ENCODE data around the gene APOL6. TPM values are rescaled to one million over a fixed set of nuclear protein-coding genes. Genes with fewer than 3 reads are reported as not detected.

The APOL6 gene
- polyA plus RNA-seq, 2 of the 4 experiments (the other 2 are of a cell fraction) = 1.3 to 2.7 TPM

DNA sequence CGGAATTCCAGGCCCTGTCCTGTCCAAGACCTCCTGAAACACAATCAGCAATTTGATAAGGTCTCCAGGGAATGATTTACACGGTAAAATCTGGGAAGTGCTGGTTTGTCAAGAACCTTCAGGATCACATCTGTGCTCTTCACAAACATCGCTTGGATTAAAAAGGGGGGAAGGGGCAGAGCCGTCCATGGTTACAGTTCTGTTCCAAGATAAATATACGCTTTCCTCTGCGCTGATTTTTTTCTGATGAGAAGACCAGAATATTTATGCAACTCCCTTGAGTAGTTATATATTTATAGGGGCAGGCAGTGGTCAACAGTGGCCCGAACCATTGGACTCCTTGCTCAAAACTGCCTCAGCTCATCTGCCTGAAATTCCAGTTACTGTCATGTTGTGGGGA lies 60.2 kb downstream of the APOL6 start:
- POLR2A ChIA-PET = no interaction called here
- Histone ChIP-seq H3K4me2 (no peak overlapping the region), H3K9me3 (no peaks in the 10 kb centered on the region), H3K4me1 (peaks cover 3% of the 10 kb centered on the region; the same call in 1 of the 3 replicates), H3K4me3 (no peak overlapping the region), H3K27ac (no peak overlapping the region)
- TF ChIP-seq ZC3H11A (IDR thresholded peaks at IDR 0.05) (no peak), HEYL (CRISPR knock-in tag; IDR thresholded peaks at IDR 0.05) (no peak), HOXB13 (CRISPR knock-in tag; IDR thresholded peaks at IDR 0.05; ENCODE audit: low read depth) (no peak), ZFP36 (IDR thresholded peaks at IDR 0.05; ENCODE audit: borderline replicate concordance, partially characterized antibody) (no peak), CEBPB (IDR thresholded peaks at IDR 0.05) (no peak), NR3C1 (IDR thresholded peaks at IDR 0.05) (no peak), POLR2A (IDR thresholded peaks at IDR 0.05; ENCODE audit: low read length) (no peak), HES2 (IDR thresholded peaks at IDR 0.05) (no peak), FOSB (CRISPR knock-in tag; IDR thresholded peaks at IDR 0.05) (no peak), BCL3 (IDR thresholded peaks at IDR 0.05) (no peak), JUNB (IDR thresholded peaks at IDR 0.05) (no peak), POLR2AphosphoS2 (conservative IDR thresholded peaks at IDR 0.05; ENCODE audit: low read length) (no peak)
- TF ChIP-seq, protein P1, sequence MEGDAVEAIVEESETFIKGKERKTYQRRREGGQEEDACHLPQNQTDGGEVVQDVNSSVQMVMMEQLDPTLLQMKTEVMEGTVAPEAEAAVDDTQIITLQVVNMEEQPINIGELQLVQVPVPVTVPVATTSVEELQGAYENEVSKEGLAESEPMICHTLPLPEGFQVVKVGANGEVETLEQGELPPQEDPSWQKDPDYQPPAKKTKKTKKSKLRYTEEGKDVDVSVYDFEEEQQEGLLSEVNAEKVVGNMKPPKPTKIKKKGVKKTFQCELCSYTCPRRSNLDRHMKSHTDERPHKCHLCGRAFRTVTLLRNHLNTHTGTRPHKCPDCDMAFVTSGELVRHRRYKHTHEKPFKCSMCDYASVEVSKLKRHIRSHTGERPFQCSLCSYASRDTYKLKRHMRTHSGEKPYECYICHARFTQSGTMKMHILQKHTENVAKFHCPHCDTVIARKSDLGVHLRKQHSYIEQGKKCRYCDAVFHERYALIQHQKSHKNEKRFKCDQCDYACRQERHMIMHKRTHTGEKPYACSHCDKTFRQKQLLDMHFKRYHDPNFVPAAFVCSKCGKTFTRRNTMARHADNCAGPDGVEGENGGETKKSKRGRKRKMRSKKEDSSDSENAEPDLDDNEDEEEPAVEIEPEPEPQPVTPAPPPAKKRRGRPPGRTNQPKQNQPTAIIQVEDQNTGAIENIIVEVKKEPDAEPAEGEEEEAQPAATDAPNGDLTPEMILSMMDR (IDR thresholded peaks at IDR 0.05) = no peak
- CTCF ChIA-PET = interaction anchor here (1.3 kb wide), 1 partner anchor 81 kb away, joined by 3 read pairs; no protein-coding TSS in a partner anchor
- 76% methylated on average over 7 of the region's 7 CpGs for WGBS (ENCODE audit: missing lambda C conversion rate)
- ATAC-seq (no peak), DNase-seq (ENCODE audit: low read depth in 1 of 2, low spot score in 1 of 2) (no peak), FAIRE-seq (no peak)

DNA sequence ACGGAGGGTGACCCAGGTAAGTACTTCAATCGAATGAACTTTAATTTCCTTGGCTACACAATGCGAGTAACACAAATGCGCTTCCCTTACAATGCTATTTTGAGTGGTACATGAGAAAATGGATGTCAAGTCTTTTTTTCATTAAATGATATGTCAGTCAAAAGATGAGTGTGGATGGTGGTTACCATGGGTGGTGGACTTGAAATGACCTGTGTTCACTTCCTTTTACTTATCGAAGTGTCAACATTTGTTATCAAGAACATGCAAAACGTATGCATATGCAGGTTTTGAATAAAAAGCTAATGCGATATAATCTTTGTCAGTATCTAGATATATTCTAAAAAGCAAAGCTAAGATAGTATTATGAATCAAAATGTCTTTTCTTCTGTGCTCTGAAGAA lies 60.7 kb downstream of the APOL6 start:
- CTCF ChIA-PET = interaction anchor here (1.3 kb wide), 1 partner anchor 81 kb away, joined by 3 read pairs; no protein-coding TSS in a partner anchor

DNA sequence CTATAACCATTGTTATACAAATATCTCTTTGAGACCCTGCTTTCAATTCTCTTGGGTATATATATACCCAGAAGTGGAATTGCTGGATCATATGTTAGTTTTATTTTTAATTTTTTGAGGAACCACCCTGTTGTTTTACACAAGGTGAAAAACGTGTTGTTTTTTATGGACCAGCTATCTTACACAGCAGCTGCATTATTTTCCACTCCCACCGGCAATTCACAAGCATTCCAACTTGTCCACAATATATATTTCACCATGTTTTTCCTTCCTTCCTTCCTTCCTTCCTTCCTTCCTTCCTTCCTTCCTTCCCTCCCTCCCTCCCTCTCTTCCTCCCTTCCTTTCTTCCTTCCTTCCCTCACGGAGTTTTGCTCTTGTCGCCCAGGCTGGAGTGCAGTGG lies 63.1 kb downstream of the APOL6 start:
- FAIRE-seq (no peak), ATAC-seq (no peak), DNase-seq (ENCODE audit: low read depth in 1 of 2, low spot score in 1 of 2) (no peak)
- no peaks in the 10 kb centered on the region for H3K9me3 ChIP-seq
- no peak overlapping the region for H3K27ac ChIP-seq
- no peak overlapping the region for H3K4me3 ChIP-seq
- no peak overlapping the region for H3K4me2 ChIP-seq
- TF ChIP-seq MYC (IDR thresholded peaks at IDR 0.05; ENCODE audit: borderline replicate concordance, low read length) (no peak), SMC3 (IDR thresholded peaks at IDR 0.05) (no peak), ZNF302 (CRISPR knock-in tag; IDR thresholded peaks at IDR 0.05) (no peak), MAFK (IDR thresholded peaks at IDR 0.05; ENCODE audit: partially characterized antibody) (no peak), ESRRA (IDR thresholded peaks at IDR 0.05; ENCODE audit: borderline replicate concordance, low read length) (no peak), RFX5 (IDR thresholded peaks at IDR 0.05) (no peak), CBX2 (IDR thresholded peaks at IDR 0.05; ENCODE audit: borderline replicate concordance, low read depth) (no peak), RCOR1 (IDR thresholded peaks at IDR 0.05; ENCODE audit: low read depth, low read length) (no peak)
- 50% methylated on average over 2 of the region's 4 CpGs for WGBS (ENCODE audit: missing lambda C conversion rate)
- no peaks in the 10 kb centered on the region for H3K4me1 ChIP-seq
- POLR2A ChIA-PET = no interaction called here
- CTCF ChIA-PET = no interaction called here

More for the DNA sequence above, 60.7 kb downstream of the APOL6 start:
- no peak for DNase-seq (ENCODE audit: low read depth in 1 of 2, low spot score in 1 of 2)
- POLR2A ChIA-PET = no interaction called here
- Histone ChIP-seq H3K9me3 (no peaks in the 10 kb centered on the region), H3K4me1 (peaks cover 3% of the 10 kb centered on the region; the same call in 1 of the 3 replicates), H3K27ac (no peak overlapping the region), H3K4me2 (no peak overlapping the region), H3K4me3 (no peak overlapping the region)
- FAIRE-seq = no peak
- 80% methylated on average over 7 of the region's 7 CpGs for WGBS (ENCODE audit: missing lambda C conversion rate)
- ATAC-seq = no peak
- TF ChIP-seq RFX5 (IDR thresholded peaks at IDR 0.05) = no peak
